K562 (cell line): Measurements from ENCODE around the gene FOXJ1.

Source experiments
- FOXK2 ChIP-seq, 2 experiments: fragments of 450-650 bp; IDR thresholded peaks in 1 of 2; conservative IDR thresholded peaks in 1 of 2; 2 replicates each; pipeline ENCODE4 v1.6.1; 2016; ENCODE audit warnings: low read depth in 2 of 2, mild to moderate bottlenecking in 1 of 2
- NCOA4 ChIP-seq: fragments of 450-650 bp; IDR thresholded peaks from 2 replicates; pipeline ENCODE4 v1.6.1; 2018; ENCODE audit warnings: mild to moderate bottlenecking; ENCODE audit not compliant: partially characterized antibody
- TF ChIP-seq, protein P1 (sequence below), 2 experiments: fragments of 200-800 bp in 1 of 2; sonication (Bioruptor generic) in 1 of 2; sonication (generic) in 1 of 2; formaldehyde crosslinking in 1 of 2; IDR thresholded peaks in 1 of 2; conservative IDR thresholded peaks in 1 of 2; 2 replicates each; pipeline versions ENCODE4 v1.5.0 to v1.6.1; 2016 to 2020; ENCODE audit warnings: missing compliant biosample characterization in 1 of 2, missing genetic modification characterization in 1 of 2, missing genetic modification reagents in 1 of 2

DNA sequence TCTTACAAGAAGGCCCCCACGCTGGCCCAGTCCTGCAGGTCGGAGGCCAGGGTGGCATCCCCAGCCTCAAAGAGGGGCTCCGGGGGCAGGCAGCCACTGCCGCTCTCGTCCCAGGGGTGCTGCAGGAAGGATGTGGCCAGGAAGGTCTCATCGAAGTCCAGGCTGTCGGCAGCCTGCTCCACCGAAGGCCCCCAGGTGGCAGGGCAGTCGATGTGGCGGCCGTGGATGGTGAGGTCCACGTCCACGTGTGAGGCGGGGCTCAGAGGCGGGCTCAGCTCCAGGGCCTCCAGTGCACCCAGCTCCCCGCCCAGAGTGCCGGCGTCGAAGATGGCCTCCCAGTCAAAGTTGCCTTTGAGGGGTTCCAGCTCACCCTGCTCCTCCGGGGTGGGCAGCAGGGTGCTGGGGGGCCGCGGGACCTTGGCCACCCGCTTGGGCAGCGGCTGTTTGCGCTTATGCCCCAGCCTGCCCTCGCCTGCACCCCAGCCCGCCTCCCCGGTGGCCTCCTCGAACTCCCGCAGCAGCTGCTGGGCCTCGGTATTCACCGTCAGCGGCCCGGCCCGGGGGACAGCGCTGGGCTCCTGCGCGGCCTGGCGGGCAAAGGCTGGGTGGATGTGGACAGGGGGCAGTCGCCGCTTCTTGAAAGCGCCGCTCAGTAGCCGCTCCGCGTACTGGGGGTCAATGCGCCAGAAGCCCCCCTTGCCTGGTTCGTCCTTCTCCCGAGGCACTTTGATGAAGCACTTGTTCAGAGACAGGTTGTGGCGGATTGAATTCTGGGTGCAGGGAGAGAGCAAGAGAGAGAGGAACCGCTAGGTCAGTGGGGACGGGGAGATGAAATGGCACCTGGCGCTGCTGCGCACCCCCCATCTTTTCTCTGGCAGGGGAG is 3.5 kb downstream of the FOXJ1 start:
- TF ChIP-seq NCOA4 (no peak), FOXK2 (conservative IDR thresholded peaks at IDR 0.05 in 1 of 2, IDR thresholded peaks at IDR 0.05 in 1 of 2; ENCODE audit: low read depth in 2 of 2) (no peak)
- TF ChIP-seq, protein P1, sequence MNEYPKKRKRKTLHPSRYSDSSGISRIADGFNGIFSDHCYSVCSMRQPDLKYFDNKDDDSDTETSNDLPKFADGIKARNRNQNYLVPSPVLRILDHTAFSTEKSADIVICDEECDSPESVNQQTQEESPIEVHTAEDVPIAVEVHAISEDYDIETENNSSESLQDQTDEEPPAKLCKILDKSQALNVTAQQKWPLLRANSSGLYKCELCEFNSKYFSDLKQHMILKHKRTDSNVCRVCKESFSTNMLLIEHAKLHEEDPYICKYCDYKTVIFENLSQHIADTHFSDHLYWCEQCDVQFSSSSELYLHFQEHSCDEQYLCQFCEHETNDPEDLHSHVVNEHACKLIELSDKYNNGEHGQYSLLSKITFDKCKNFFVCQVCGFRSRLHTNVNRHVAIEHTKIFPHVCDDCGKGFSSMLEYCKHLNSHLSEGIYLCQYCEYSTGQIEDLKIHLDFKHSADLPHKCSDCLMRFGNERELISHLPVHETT (CRISPR knock-in tag; conservative IDR thresholded peaks at IDR 0.05 in 1 of 2, IDR thresholded peaks at IDR 0.05 in 1 of 2), result no peak
